CD14-positive monocyte (primary cell): ENCODE measurements around the gene PCNP. TPM values are rescaled to one million over a fixed set of nuclear protein-coding genes. Genes with fewer than 3 reads are reported as not detected.

Source experiments
- DNase-seq, 3 donors: peaks; one replicate each; pipeline ENCODE4 v3.0.0-alpha.2; 2011 to 2022
- H2AFZ ChIP-seq: 2 replicates; pipeline ENCODE4 v1.6.0; 2012; ENCODE audit warnings: mild to moderate bottlenecking, low read depth, low read length, inconsistent platforms; ENCODE audit not compliant: insufficient read depth, poor library complexity, severe bottlenecking
- H3K27ac ChIP-seq, 2 donors: 1 replicate in 1 of 2; 2 replicates in 1 of 2; pipeline ENCODE4 v1.5.1; 2012 to 2013; ENCODE audit warnings: low read length in 2 of 2, control low read depth in 1 of 2, inconsistent platforms in 1 of 2, low read depth in 1 of 2, mild to moderate bottlenecking in 1 of 2
- H3K27me3 ChIP-seq, 2 donors: one replicate each; pipeline versions ENCODE4 v1.6.0 to v1.6.1; 2011 to 2013; ENCODE audit warnings: low read length in 2 of 2; ENCODE audit not compliant: control insufficient read depth in 2 of 2, insufficient read depth in 2 of 2
- H3K36me3 ChIP-seq, 2 donors: replicated peaks in 1 of 2; 1 replicate in 1 of 2; 2 replicates in 1 of 2; pipeline versions ENCODE4 v1.5.1 to v1.6.1; 2012 to 2013; ENCODE audit warnings: low read length in 2 of 2, control low read depth in 1 of 2, inconsistent platforms in 1 of 2, mild to moderate bottlenecking in 1 of 2; ENCODE audit not compliant: insufficient read depth in 2 of 2, control insufficient read depth in 1 of 2
- H3K4me1 ChIP-seq, 2 donors: 1 replicate in 1 of 2; 2 replicates in 1 of 2; pipeline versions ENCODE4 v1.5.1 to v1.6.1; 2012 to 2013; ENCODE audit warnings: low read length in 2 of 2, control low read depth in 1 of 2, inconsistent platforms in 1 of 2, mild to moderate bottlenecking in 1 of 2, moderate library complexity in 1 of 2; ENCODE audit not compliant: insufficient read depth in 2 of 2, control insufficient read depth in 1 of 2
- H3K4me2 ChIP-seq: replicated peaks from 2 replicates; pipeline ENCODE3; 2012; ENCODE audit warnings: low read length, moderate library complexity, mild to moderate bottlenecking; ENCODE audit not compliant: poor library complexity, severe bottlenecking; ENCODE audit errors: extremely low read depth
- H3K4me3 ChIP-seq, 3 experiments: fragments of 200-600 bp in 1 of 3; sonication (generic) in 1 of 3; replicated peaks in 1 of 3; 1 replicate in 2 of 3; 2 replicates in 1 of 3; pipeline ENCODE4 v1.5.1; 2011 to 2013; ENCODE audit warnings: low read length in 3 of 3, mild to moderate bottlenecking in 3 of 3, control low read depth in 2 of 3, low read depth in 2 of 3, inconsistent platforms in 1 of 3, moderate library complexity in 1 of 3
- H3K79me2 ChIP-seq: 2 replicates; pipeline ENCODE4 v1.6.0; 2012; ENCODE audit warnings: mild to moderate bottlenecking, control low read depth, inconsistent platforms, low read length, moderate library complexity; ENCODE audit not compliant: insufficient read depth
- H3K9ac ChIP-seq: 2 replicates; pipeline ENCODE4 v1.6.0; 2017; ENCODE audit warnings: low read length, mild to moderate bottlenecking; ENCODE audit not compliant: insufficient read depth, poor library complexity, severe bottlenecking
- H3K9me3 ChIP-seq, 2 donors: replicated peaks in 1 of 2; 1 replicate in 1 of 2; 2 replicates in 1 of 2; pipeline versions ENCODE4 v1.5.1 to v1.6.1; 2012 to 2013; ENCODE audit warnings: low read length in 2 of 2, control low read depth in 1 of 2; ENCODE audit not compliant: control insufficient read depth in 1 of 2, insufficient read depth in 1 of 2
- H4K20me1 ChIP-seq: 2 replicates; pipeline ENCODE4 v1.6.0; 2012; ENCODE audit warnings: mild to moderate bottlenecking, low read length, control low read depth, moderate library complexity; ENCODE audit not compliant: insufficient read depth
- H3K27ac Mint-ChIP-seq, 7 donors: one replicate each; pipeline ENCODE4 v1.8.0; 2020; ENCODE audit warnings: mild to moderate bottlenecking in 7 of 7, mixed read lengths in 7 of 7, moderate library complexity in 6 of 7, inconsistent platforms in 2 of 7
- H3K27me3 Mint-ChIP-seq, 3 donors: one replicate each; pipeline ENCODE4 v1.8.0; 2021 to 2022; ENCODE audit warnings: low read depth in 3 of 3, mild to moderate bottlenecking in 3 of 3, mixed read lengths in 3 of 3, moderate library complexity in 3 of 3, inconsistent platforms in 1 of 3
- H3K36me3 Mint-ChIP-seq, 2 donors: one replicate each; pipeline ENCODE4 v1.8.0; 2020; ENCODE audit warnings: mixed read lengths in 2 of 2, inconsistent platforms in 1 of 2, mild to moderate bottlenecking in 1 of 2
- H3K4me1 Mint-ChIP-seq: one replicate; pipeline ENCODE4 v1.8.0; 2020; ENCODE audit warnings: mild to moderate bottlenecking, mixed read lengths
- H3K4me3 Mint-ChIP-seq, 2 donors: one replicate each; pipeline ENCODE4 v1.8.0; 2020; ENCODE audit warnings: mild to moderate bottlenecking in 2 of 2, mixed read lengths in 2 of 2, moderate library complexity in 1 of 2
- H3K9me3 Mint-ChIP-seq, 7 donors: one replicate each; pipeline ENCODE4 v1.8.0; 2020 to 2022; ENCODE audit warnings: mixed read lengths in 7 of 7, mild to moderate bottlenecking in 6 of 7, moderate library complexity in 6 of 7, inconsistent platforms in 2 of 7
- WGBS: methylation state at CpG from one replicate; pipeline ENCODE4 v1.1.5; 2013; ENCODE audit warnings: missing lambda C conversion rate; ENCODE audit not compliant: insufficient coverage; 5-methylcytosine and 5-hydroxymethylcytosine counted together
- intact Hi-C, 2 donors: fragments of 100-400 bp; cut with micrococcal nuclease; formaldehyde crosslinking; loops; one replicate each; pipeline versions ENCODE4 v1.15.0 to v1.15.1; 2023
- polyA plus RNA-seq, 3 donors: library from polyadenylated mRNA; depleted of rRNA in 1 of 3; unstranded in 2 of 3; stranded (reverse) in 1 of 3; fragments of 300-500 nt in 2 of 3; fragments of >200 nt in 1 of 3; fragmentation: Illumina TruSeq in 2 of 3; gene quantifications; 1 replicate in 2 of 3; 2 replicates in 1 of 3; pipeline ENCODE4 v1.2.3, GENCODE V29; 2012 to 2021
- TF ChIP-seq, protein P1 (sequence below): fragments of 200-600 bp; IDR thresholded peaks from one replicate; pipeline ENCODE4 v1.8.0; 2022; ENCODE audit warnings: antibody characterized with exemption, mild to moderate bottlenecking

The PCNP gene
- polyA plus RNA-seq, 3 donors, result 32.0 to 68.2 (median 57.4) TPM

DNA sequence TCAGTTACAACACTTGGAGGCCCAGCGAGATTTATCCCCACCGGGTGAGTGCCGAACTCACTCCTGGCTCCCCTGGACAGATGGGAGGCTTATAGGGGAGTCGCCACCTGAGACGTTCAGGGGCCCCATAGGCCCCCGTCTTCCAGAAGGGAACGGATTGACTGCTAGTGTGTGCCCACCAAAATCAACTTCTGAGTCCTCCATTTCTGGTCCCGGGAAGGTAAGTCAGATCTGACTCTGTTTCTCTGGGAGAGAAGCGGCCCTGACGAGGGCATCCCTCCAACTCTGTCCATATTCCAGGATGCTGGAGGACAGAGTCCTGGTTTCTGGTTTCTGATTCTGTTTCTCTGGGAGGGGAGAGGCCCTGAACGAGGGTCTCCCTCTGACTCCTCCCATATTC lies 58.6 kb downstream of the PCNP start:
- no peaks in the 10 kb centered on the region for H4K20me1 ChIP-seq
- no peak overlapping the region for H3K4me3 ChIP-seq
- no peaks in the 10 kb centered on the region for H3K4me1 ChIP-seq
- H3K4me1 Mint-ChIP-seq, result peaks cover 4% of the 10 kb centered on the region
- no peaks in the 10 kb centered on the region for H3K36me3 ChIP-seq
- WGBS, result 100% methylated on average over 4 of the region's 11 CpGs
- H3K9ac ChIP-seq, result no peak overlapping the region
- H3K9me3 ChIP-seq, result no peaks in the 10 kb centered on the region
- intact Hi-C loops, result no loop called here
- H3K9me3 Mint-ChIP-seq, result no peaks in the 10 kb centered on the region
- no peak overlapping the region for H2AFZ ChIP-seq
- H3K4me2 ChIP-seq, result no peak overlapping the region
- no peak overlapping the region for H3K27ac Mint-ChIP-seq
- TF ChIP-seq, protein P1, sequence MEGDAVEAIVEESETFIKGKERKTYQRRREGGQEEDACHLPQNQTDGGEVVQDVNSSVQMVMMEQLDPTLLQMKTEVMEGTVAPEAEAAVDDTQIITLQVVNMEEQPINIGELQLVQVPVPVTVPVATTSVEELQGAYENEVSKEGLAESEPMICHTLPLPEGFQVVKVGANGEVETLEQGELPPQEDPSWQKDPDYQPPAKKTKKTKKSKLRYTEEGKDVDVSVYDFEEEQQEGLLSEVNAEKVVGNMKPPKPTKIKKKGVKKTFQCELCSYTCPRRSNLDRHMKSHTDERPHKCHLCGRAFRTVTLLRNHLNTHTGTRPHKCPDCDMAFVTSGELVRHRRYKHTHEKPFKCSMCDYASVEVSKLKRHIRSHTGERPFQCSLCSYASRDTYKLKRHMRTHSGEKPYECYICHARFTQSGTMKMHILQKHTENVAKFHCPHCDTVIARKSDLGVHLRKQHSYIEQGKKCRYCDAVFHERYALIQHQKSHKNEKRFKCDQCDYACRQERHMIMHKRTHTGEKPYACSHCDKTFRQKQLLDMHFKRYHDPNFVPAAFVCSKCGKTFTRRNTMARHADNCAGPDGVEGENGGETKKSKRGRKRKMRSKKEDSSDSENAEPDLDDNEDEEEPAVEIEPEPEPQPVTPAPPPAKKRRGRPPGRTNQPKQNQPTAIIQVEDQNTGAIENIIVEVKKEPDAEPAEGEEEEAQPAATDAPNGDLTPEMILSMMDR, result no peak
- H3K27me3 ChIP-seq, result no peaks in the 10 kb centered on the region
- DNase-seq, result no peak
- H3K79me2 ChIP-seq, result no peaks in the 10 kb centered on the region
- H3K27me3 Mint-ChIP-seq, result peaks cover 0 to 2% (median 0%) of the 10 kb centered on the region in 3 donors
- no peak overlapping the region for H3K27ac ChIP-seq
- no peaks in the 10 kb centered on the region for H3K36me3 Mint-ChIP-seq
- H3K4me3 Mint-ChIP-seq, result no peak overlapping the region

DNA sequence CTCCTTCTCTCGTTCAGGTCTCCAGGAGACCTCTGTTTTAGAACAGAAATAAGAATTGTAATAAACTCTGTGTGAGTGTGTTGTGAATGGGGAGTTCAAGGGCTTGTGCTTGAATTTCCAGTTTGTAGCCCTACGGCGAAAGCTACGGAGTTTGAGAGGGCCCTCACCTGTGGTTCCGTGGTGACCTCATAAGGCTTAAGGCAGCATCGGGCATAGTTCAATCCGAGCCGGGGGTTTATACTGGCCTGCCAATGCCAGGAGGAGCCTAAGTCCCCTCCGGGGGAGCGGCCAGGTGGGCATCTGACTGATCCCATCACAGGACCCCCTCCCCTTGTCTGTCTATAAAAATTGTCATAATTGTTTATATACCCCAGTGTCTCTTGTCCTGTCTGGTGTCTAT lies 59.2 kb downstream of the PCNP start:
- no peak overlapping the region for H3K4me3 ChIP-seq
- Mint-ChIP-seq H3K27ac (peak overlapping the region in 1 of 7 donors; percentile 13), H3K4me3 (no peak overlapping the region), H3K27me3 (peaks cover 0 to 2% (median 0%) of the 10 kb centered on the region in 3 donors), H3K36me3 (no peaks in the 10 kb centered on the region), H3K4me1 (peaks cover 4% of the 10 kb centered on the region), H3K9me3 (no peaks in the 10 kb centered on the region)
- 100% methylated on average over 5 of the region's 10 CpGs for WGBS
- H2AFZ ChIP-seq, result no peak overlapping the region
- TF ChIP-seq, protein P1, result no peak
- no peaks in the 10 kb centered on the region for H3K27me3 ChIP-seq
- H3K27ac ChIP-seq, result no peak overlapping the region
- no peak overlapping the region for H3K9ac ChIP-seq
- H3K4me2 ChIP-seq, result no peak overlapping the region
- no peaks in the 10 kb centered on the region for H3K36me3 ChIP-seq
- H4K20me1 ChIP-seq, result no peaks in the 10 kb centered on the region
- intact Hi-C loops, result no loop called here
- H3K9me3 ChIP-seq, result no peaks in the 10 kb centered on the region
- no peaks in the 10 kb centered on the region for H3K4me1 ChIP-seq
- H3K79me2 ChIP-seq, result no peaks in the 10 kb centered on the region
- no peak for DNase-seq
